HG03108 (cell line): ENCODE data around the gene AMPD2.
A peak's percentile ranks its signal among the peaks of the same experiment; 100 is the strongest.
"Not testable (repeated sequence)": the region's sequence is repeated elsewhere in the genome, so short reads cannot be mapped to it uniquely, and the experiment has no call there.

Experiments used
- ATAC-seq: cut with Tn5 transposase; IDR thresholded peaks from one replicate; pipeline ENCODE4 v1.9.1; 2021; ENCODE audit warnings: moderate library complexity; ENCODE audit not compliant: unreplicated experiment

Gene AMPD2

GRCh38 chr1:109644670-109645069 lies 25.0 kb downstream of the AMPD2 start:
- ATAC-seq, result no peak

GRCh38 chr1:109649491-109649914 lies 29.9 kb downstream of the AMPD2 start:
- ATAC-seq, result no peak

- no peak for ATAC-seq
These were observed 31.0 kb downstream of the AMPD2 start for GRCh38 chr1:109650609-109651008.

- ATAC-seq, result no peak
These were observed 32.8 kb downstream of the AMPD2 start for GRCh38 chr1:109652402-109652801.

- no peak for ATAC-seq
These were observed 33.7 kb downstream of the AMPD2 start for GRCh38 chr1:109653306-109653705.

GRCh38 chr1:109654519-109654918 lies 34.9 kb downstream of the AMPD2 start:
- ATAC-seq, result no peak

GRCh38 chr1:109655615-109656519 lies 36.2 kb downstream of the AMPD2 start, which contains the start of gene GSTM4:
GSTM4 (plus strand) TSS chr1:109656099; CDS start chr1:109656390, 291 bp downstream.
- peak; percentile 80 for ATAC-seq

- ATAC-seq, result no peak
These were observed 37.8 kb downstream of the AMPD2 start for GRCh38 chr1:109657395-109657794.

- no peak for ATAC-seq
These were observed 38.3 kb downstream of the AMPD2 start for GRCh38 chr1:109657970-109658369.

- ATAC-seq, result no peak
These were observed 39.0 kb downstream of the AMPD2 start for GRCh38 chr1:109658533-109659042.

GRCh38 chr1:109659145-109659544 lies 39.5 kb downstream of the AMPD2 start:
- ATAC-seq, result no peak

- no peak for ATAC-seq
These were observed 40.5 kb downstream of the AMPD2 start for GRCh38 chr1:109659997-109660690.

- ATAC-seq, result not testable (repeated sequence)
These were observed 41.0 kb downstream of the AMPD2 start for GRCh38 chr1:109660691-109661026.

GRCh38 chr1:109661391-109661790 lies 41.8 kb downstream of the AMPD2 start:
- no peak for ATAC-seq

- ATAC-seq, result no peak
These were observed 45.0 kb downstream of the AMPD2 start for GRCh38 chr1:109664671-109665070.

GRCh38 chr1:109667452-109668122 lies 48.0 kb downstream of the AMPD2 start, which contains the start of gene GSTM2:
GSTM2 (plus strand) TSS chr1:109668057; CDS start chr1:109668116, 59 bp downstream.
- peak; percentile 92 for ATAC-seq

GRCh38 chr1:109668123-109668775 lies 48.6 kb downstream of the AMPD2 start:
- no peak for ATAC-seq

- no peak for ATAC-seq
These were observed 49.8 kb downstream of the AMPD2 start for GRCh38 chr1:109669246-109669948.

- ATAC-seq, result not testable (repeated sequence)
These were observed 50.3 kb downstream of the AMPD2 start for GRCh38 chr1:109669949-109670302.

- ATAC-seq, result no peak
These were observed 51.4 kb downstream of the AMPD2 start for GRCh38 chr1:109671067-109671466.
